Smooth muscle cell (in vitro differentiated cells): ENCODE measurements around the gene VPS18. TPM values are rescaled to one million over a fixed set of nuclear protein-coding genes. Genes with fewer than 3 reads are reported as not detected.

Experiments
- DNase-seq: peaks from one replicate; lab custom pipeline; 2025; ENCODE audit not compliant: unreplicated experiment; lab: John Stamatoyannopoulos, UW
- H2AFZ ChIP-seq: fragments of 200-600 bp; sonication (generic); 2 replicates; pipeline ENCODE4 v1.6.0; 2016; ENCODE audit warnings: antibody characterized with exemption, low read depth, mild to moderate bottlenecking
- H3F3A ChIP-seq: fragments of 200-600 bp; sonication (generic); 2 replicates; pipeline ENCODE4 v1.6.0; 2017; ENCODE audit warnings: antibody characterized with exemption, low read depth
- H3K27ac ChIP-seq: fragments of 200-600 bp; sonication (generic); 2 replicates; pipeline ENCODE4 v1.5.1; 2016; ENCODE audit warnings: low read depth, mild to moderate bottlenecking
- H3K27me3 ChIP-seq: fragments of 200-600 bp; sonication (generic); 2 replicates; pipeline ENCODE4 v1.6.1; 2016; ENCODE audit warnings: low read depth, mild to moderate bottlenecking
- H3K36me3 ChIP-seq: fragments of 200-600 bp; sonication (generic); 2 replicates; pipeline ENCODE4 v1.5.1; 2016; ENCODE audit warnings: low read depth
- H3K4me1 ChIP-seq: fragments of 200-600 bp; sonication (generic); 2 replicates; pipeline ENCODE4 v1.5.1; 2016; ENCODE audit warnings: low read depth
- H3K4me2 ChIP-seq: fragments of 200-600 bp; sonication (generic); 2 replicates; pipeline ENCODE4 v1.6.0; 2016; ENCODE audit warnings: mild to moderate bottlenecking
- H3K4me3 ChIP-seq: fragments of 200-600 bp; sonication (generic); 2 replicates; pipeline ENCODE4 v1.5.1; 2016; ENCODE audit warnings: mild to moderate bottlenecking
- H3K79me2 ChIP-seq: fragments of 200-600 bp; sonication (generic); 2 replicates; pipeline ENCODE4 v1.6.0; 2016; ENCODE audit warnings: low read depth, mild to moderate bottlenecking
- H3K9ac ChIP-seq: fragments of 200-600 bp; sonication (generic); 2 replicates; pipeline ENCODE4 v1.6.0; 2016; ENCODE audit warnings: low read depth
- H3K9me3 ChIP-seq: fragments of 200-600 bp; sonication (generic); replicated peaks from 2 replicates; pipeline ENCODE4 v1.5.1; 2016; ENCODE audit warnings: low read depth
- H4K20me1 ChIP-seq: fragments of 200-600 bp; sonication (generic); 2 replicates; pipeline ENCODE4 v1.6.0; 2016; ENCODE audit warnings: low read depth
- CTCF ChIP-seq: fragments of 200-600 bp; sonication (generic); IDR thresholded peaks from 2 replicates; pipeline ENCODE4 v1.5.1; 2017; ENCODE audit warnings: borderline replicate concordance, mild to moderate bottlenecking, antibody characterized with exemption; ENCODE audit not compliant: insufficient read depth, poor library complexity, severe bottlenecking
- WGBS: methylation state at CpG from one replicate; pipeline ENCODE4 v1.1.7; 2016; ENCODE audit warnings: low lambda C conversion rate; 5-methylcytosine and 5-hydroxymethylcytosine counted together
- polyA plus RNA-seq: library from polyadenylated mRNA; unstranded; fragments of >200 nt; fragmentation: Nextera tagmentation; extraction: Ambion mirVana; gene quantifications from 2 replicates; pipeline ENCODE4 v1.2.1, GENCODE V29; 2016
- total RNA-seq: library from RNA; depleted of rRNA; stranded (reverse); fragments of >200 nt; gene quantifications from 2 replicates; pipeline ENCODE4 v1.2.3, GENCODE V29; 2014

The VPS18 gene
- total and polyA plus RNA-seq, 2 experiments from 2014 or later, result 14.2 to 17.2 TPM

DNA sequence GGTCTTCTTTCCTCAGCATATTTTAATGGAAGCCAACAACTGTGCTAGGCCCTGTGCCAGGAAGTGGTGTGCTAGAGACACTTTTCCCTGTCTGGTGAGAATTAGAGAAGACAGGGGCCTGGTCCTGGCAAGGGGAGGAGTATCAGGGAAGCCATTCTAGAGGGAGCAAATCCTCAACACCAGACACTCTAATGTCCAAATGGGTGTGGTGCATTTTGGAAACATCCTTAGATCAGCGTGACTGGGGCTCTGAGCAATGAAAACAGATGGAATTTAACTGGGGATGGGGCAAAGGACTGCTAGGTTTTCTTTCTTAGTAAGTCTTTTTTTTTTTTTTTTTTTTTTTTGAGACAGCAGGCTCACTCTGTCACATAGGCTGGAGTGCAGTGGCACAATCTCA, 7.7 kb upstream of the VPS18 start:
- 79% methylated on average over 1 of the region's 1 CpG for WGBS
- Histone ChIP-seq H3K4me1 (no peaks in the 10 kb centered on the region), H3K27me3 (no peaks in the 10 kb centered on the region), H4K20me1 (no peaks in the 10 kb centered on the region), H3K9ac (no peak overlapping the region), H3K4me2 (no peak overlapping the region), H3K27ac (no peak overlapping the region), H3K4me3 (no peak overlapping the region), H3K36me3 (no peaks in the 10 kb centered on the region), H2AFZ (no peak overlapping the region), H3K79me2 (no peaks in the 10 kb centered on the region), H3F3A (no peaks in the 10 kb centered on the region), H3K9me3 (no peaks in the 10 kb centered on the region)
- TF ChIP-seq CTCF, result no peak
- DNase-seq, result no peak

DNA sequence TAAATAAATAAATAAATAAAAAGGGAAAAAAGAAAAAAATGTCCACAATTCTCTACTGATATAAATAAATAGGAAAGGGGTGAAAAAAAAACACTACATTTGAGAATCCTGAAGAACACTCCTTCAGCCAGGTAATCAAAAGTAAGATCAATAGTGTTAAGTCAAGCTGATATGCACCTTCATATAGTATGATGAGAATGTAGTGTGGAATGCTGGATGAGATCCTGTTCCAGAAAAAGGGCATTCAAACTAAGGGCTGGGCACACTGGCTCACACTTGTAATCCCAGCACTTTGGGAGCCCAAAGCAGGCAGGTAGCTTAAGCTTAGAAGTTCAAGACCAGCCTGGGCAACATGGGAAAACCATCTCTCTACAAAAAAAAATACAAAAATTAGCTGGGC, 5.1 kb upstream of the VPS18 start:
- no peak for TF ChIP-seq CTCF
- no peak for DNase-seq
- Histone ChIP-seq H3K9me3 (no peaks in the 10 kb centered on the region), H2AFZ (no peak overlapping the region), H3K4me1 (no peaks in the 10 kb centered on the region), H3K4me2 (no peak overlapping the region), H4K20me1 (no peaks in the 10 kb centered on the region), H3K9ac (no peak overlapping the region), H3K27ac (no peak overlapping the region), H3K4me3 (no peak overlapping the region), H3K36me3 (no peaks in the 10 kb centered on the region), H3K79me2 (no peaks in the 10 kb centered on the region), H3F3A (no peaks in the 10 kb centered on the region), H3K27me3 (no peaks in the 10 kb centered on the region)

- 92% methylated on average over 5 of the region's 5 CpGs for WGBS
These were observed 3.1 kb upstream of the VPS18 start for GRCh38 chr15:40891138-40891537.

More at GRCh38 chr15:40891138-40891537, 3.1 kb upstream of the VPS18 start:
- Histone ChIP-seq H3K9ac (no peak overlapping the region), H2AFZ (no peak overlapping the region), H4K20me1 (no peaks in the 10 kb centered on the region), H3K79me2 (peaks cover 12% of the 10 kb centered on the region), H3K27ac (no peak overlapping the region), H3K9me3 (no peaks in the 10 kb centered on the region), H3K27me3 (no peaks in the 10 kb centered on the region), H3K4me2 (no peak overlapping the region), H3F3A (no peaks in the 10 kb centered on the region), H3K36me3 (no peaks in the 10 kb centered on the region), H3K4me3 (no peak overlapping the region), H3K4me1 (peaks cover 7% of the 10 kb centered on the region)
- TF ChIP-seq CTCF, result no peak
- no peak for DNase-seq
